PC-3 (cell line): ENCODE measurements around the gene MAD1L1. TPM values are rescaled to one million over a fixed set of nuclear protein-coding genes. Genes with fewer than 3 reads are reported as not detected.

ENCODE experiments used
- ATAC-seq: fragments of 200-7000 bp; cut with Tn5 transposase; 2 replicates; pipeline ENCODE4 v1.9.1; 2020; ENCODE audit warnings: mild to moderate bottlenecking, moderate library complexity
- BruUV-seq: library from RNA; stranded (reverse); fragments of 400-500 nt; replicated peaks from 2 replicates; lab custom pipeline; 2021; lab: Mats Ljungman, UMichigan
- CTCF ChIA-PET: fragments of 300-600 bp; sonication (Branson Sonifier 250); formaldehyde crosslinking; loops from one replicate; lab custom pipeline; 2022; ENCODE audit warnings: antibody characterized with exemption; lab: Charles Lee
- POLR2A ChIA-PET: fragments of 300-600 bp; sonication (Branson Sonifier 250); formaldehyde crosslinking; loops from one replicate; lab custom pipeline; 2022; ENCODE audit warnings: antibody characterized with exemption; ENCODE audit not compliant: unreplicated experiment; lab: Charles Lee
- DNase-seq: peaks from one replicate; pipeline ENCODE4 v3.0.0-alpha.2; 2015
- H2AFZ ChIP-seq: fragments of 300-600 bp; sonication (generic); 2 replicates; pipeline ENCODE4 v1.6.0; 2016; ENCODE audit warnings: antibody characterized with exemption, low read length
- H3F3A ChIP-seq: fragments of 300-600 bp; sonication (generic); one replicate; pipeline ENCODE4 v1.6.0; 2017; ENCODE audit warnings: antibody characterized with exemption, low read length, control low read depth, mild to moderate bottlenecking; ENCODE audit not compliant: unreplicated experiment
- H3K27ac ChIP-seq: fragments of 300-600 bp; sonication (generic); 2 replicates; pipeline ENCODE4 v1.5.1; 2016; ENCODE audit warnings: mild to moderate bottlenecking, low read length
- H3K27me3 ChIP-seq: fragments of 300-600 bp; sonication (generic); 2 replicates; pipeline ENCODE4 v1.6.1; 2016; ENCODE audit warnings: low read length, mixed read lengths
- H3K36me3 ChIP-seq: fragments of 300-600 bp; sonication (generic); 2 replicates; pipeline ENCODE4 v1.6.1; 2016; ENCODE audit warnings: low read depth, mixed run types, low read length, mixed read lengths
- H3K4me1 ChIP-seq: fragments of 300-600 bp; sonication (generic); 2 replicates; pipeline ENCODE4 v1.5.1; 2016; ENCODE audit warnings: low read length; ENCODE audit not compliant: insufficient read depth
- H3K4me2 ChIP-seq: fragments of 300-600 bp; sonication (generic); 2 replicates; pipeline ENCODE4 v1.6.0; 2016; ENCODE audit warnings: low read length
- H3K4me3 ChIP-seq: fragments of 300-600 bp; sonication (generic); 2 replicates; pipeline ENCODE4 v1.5.1; 2016; ENCODE audit warnings: mild to moderate bottlenecking, low read length, mixed read lengths
- H3K79me2 ChIP-seq: fragments of 300-600 bp; sonication (generic); 2 replicates; pipeline ENCODE4 v1.6.1; 2017; ENCODE audit warnings: low read length, mixed read lengths
- H3K9ac ChIP-seq: fragments of 300-600 bp; sonication (generic); 2 replicates; pipeline ENCODE4 v1.6.0; 2016; ENCODE audit warnings: mild to moderate bottlenecking, low read length
- H3K9me2 ChIP-seq: fragments of 300-600 bp; sonication (generic); replicated peaks from 2 replicates; pipeline ENCODE4 v1.6.1; 2016; ENCODE audit warnings: mixed run types, low read length, mixed read lengths
- H3K9me3 ChIP-seq: fragments of 300-600 bp; sonication (generic); 2 replicates; pipeline ENCODE4 v1.6.1; 2016; ENCODE audit warnings: low read length, mixed read lengths
- H4K20me1 ChIP-seq: fragments of 300-600 bp; sonication (generic); 2 replicates; pipeline ENCODE4 v1.6.1; 2016; ENCODE audit warnings: low read length, mixed read lengths
- EZH2 ChIP-seq: fragments of 300-600 bp; sonication (generic); IDR thresholded peaks from one replicate; pipeline ENCODE4 v1.6.1; 2017; ENCODE audit warnings: antibody characterized with exemption, mild to moderate bottlenecking, low read length; ENCODE audit not compliant: unreplicated experiment
- EZH2phosphoT487 ChIP-seq: fragments of 300-600 bp; sonication (generic); IDR thresholded peaks from 2 replicates; pipeline ENCODE4 v1.6.1; 2018; ENCODE audit warnings: mild to moderate bottlenecking, antibody characterized with exemption, low read length, borderline replicate concordance
- intact Hi-C: fragments of 100-400 bp; cut with micrococcal nuclease; formaldehyde crosslinking; loops from 2 replicates; pipeline ENCODE4 v1.9.0; 2023
- total RNA-seq: library from RNA; depleted of rRNA; stranded (reverse); fragments of >200 nt; gene quantifications from 2 replicates; pipeline ENCODE4 v1.2.3, GENCODE V29; 2014
- TF ChIP-seq, protein P1 (sequence below): fragments of 300-600 bp; sonication (generic); conservative IDR thresholded peaks from 2 replicates; pipeline ENCODE4 v1.5.1; 2017; ENCODE audit warnings: antibody characterized with exemption, low read depth, mild to moderate bottlenecking, low read length

Gene MAD1L1
- total RNA-seq, 1 experiment from 2014 or later: 88.4 TPM

DNA sequence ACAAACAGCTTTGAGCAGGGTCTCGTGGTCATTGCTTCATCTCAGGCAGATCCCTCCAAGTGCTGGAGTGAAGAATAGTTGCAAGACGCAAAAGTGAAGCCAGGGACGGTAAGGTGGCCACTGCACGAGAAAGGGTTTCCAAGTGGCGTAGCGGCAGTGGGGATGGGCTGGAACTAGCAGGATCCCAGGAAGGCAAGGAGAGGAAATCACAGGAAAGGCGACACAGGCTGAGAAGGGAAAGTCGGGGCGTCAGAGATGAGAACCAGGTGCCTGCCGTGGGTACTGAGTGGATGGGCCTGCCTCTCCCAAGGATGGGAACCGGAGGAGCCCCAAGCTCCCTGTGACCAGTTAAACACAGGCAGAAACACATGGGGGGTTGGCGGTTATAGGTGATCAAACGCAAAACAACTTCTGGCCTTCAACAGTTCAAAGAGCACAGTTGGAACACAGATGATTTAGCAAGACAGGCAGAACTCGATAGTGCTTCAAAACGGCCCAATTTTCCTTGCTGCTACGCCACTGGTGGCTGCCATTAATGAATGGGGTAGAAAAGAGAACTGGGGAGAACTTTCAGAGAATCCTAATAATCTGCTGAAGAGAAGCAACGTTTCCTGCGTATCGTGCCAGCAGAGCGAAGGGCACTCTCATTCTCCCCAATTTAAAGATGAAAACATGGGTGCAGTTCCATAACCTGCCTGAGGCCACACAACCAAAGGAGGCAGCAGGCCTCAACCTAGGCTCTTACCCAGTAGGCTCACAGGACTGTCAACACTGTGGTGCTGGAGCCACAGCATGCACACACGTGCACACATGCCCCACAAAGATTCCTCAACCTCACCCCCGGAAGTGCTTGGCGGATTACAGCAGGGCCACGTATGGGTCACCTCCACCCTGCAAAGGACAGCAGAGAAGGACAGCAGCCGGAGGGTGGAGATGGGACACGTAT, 61.9 kb downstream of the MAD1L1 start:
- Histone ChIP-seq H3K9me3 (no peaks in the 10 kb centered on the region), H3F3A (no peaks in the 10 kb centered on the region), H3K27me3 (no peaks in the 10 kb centered on the region), H3K27ac (no peak overlapping the region), H4K20me1 (no peaks in the 10 kb centered on the region), H3K79me2 (0 out of 2 replicates have a peak, but pooled peaks cover 5% of the 10 kb centered on the region), H3K4me2 (no peak overlapping the region), H3K9me2 (no peaks in the 10 kb centered on the region), H3K36me3 (peaks cover 3% of the 10 kb centered on the region; the same call in 1 of the 2 replicates), H3K4me3 (no peak overlapping the region), H3K9ac (no peak overlapping the region), H3K4me1 (peaks cover 23% of the 10 kb centered on the region), H2AFZ (no peak overlapping the region)
- intact Hi-C loops: no loop called here
- BruUV-seq: no TSS peak
- TF ChIP-seq EZH2 (no peak), EZH2phosphoT487 (no peak)
- TF ChIP-seq, protein P1, sequence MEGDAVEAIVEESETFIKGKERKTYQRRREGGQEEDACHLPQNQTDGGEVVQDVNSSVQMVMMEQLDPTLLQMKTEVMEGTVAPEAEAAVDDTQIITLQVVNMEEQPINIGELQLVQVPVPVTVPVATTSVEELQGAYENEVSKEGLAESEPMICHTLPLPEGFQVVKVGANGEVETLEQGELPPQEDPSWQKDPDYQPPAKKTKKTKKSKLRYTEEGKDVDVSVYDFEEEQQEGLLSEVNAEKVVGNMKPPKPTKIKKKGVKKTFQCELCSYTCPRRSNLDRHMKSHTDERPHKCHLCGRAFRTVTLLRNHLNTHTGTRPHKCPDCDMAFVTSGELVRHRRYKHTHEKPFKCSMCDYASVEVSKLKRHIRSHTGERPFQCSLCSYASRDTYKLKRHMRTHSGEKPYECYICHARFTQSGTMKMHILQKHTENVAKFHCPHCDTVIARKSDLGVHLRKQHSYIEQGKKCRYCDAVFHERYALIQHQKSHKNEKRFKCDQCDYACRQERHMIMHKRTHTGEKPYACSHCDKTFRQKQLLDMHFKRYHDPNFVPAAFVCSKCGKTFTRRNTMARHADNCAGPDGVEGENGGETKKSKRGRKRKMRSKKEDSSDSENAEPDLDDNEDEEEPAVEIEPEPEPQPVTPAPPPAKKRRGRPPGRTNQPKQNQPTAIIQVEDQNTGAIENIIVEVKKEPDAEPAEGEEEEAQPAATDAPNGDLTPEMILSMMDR: no peak
- POLR2A ChIA-PET: no interaction called here
- CTCF ChIA-PET: no interaction called here
- ATAC-seq (no peak), DNase-seq (no peak)

DNA sequence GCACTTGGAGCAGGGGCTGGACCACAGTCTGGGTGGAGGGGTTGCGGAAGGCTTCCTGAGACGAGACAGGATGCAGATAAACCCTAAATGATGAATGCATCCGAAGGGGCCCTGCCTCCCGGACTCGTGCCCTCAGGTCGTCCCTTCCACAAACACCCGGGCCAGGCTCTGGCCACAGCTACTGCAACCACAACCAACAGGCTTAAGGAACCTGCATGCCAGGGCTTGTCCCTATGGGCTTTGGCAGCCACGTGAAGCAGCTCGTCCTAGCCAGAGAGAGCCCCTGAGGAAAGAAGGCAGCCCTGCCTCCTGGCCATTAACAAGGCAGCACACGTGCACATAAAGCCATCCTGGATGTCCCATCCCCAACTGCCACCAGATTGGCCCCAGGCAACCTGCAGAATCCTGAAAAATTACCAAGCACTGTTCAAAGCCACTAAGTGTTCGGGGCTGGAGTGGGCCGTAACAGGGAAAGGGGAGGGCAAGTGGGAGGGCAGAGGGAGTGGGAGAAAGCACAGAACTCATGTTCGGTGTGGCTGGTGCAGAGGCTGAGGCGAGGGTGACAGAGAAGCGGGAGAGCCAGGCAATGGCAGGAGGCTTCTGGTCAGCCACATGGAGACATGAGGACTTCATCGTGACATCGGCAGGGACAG, 62.7 kb downstream of the MAD1L1 start:
- Histone ChIP-seq H3K36me3 (peaks cover 3% of the 10 kb centered on the region; the same call in 1 of the 2 replicates), H3K4me3 (no peak overlapping the region), H3K9ac (no peak overlapping the region), H3F3A (no peaks in the 10 kb centered on the region), H3K9me2 (no peaks in the 10 kb centered on the region), H3K27me3 (no peaks in the 10 kb centered on the region), H3K79me2 (0 out of 2 replicates have a peak, but pooled peaks cover 5% of the 10 kb centered on the region), H3K4me1 (peaks cover 15% of the 10 kb centered on the region), H3K27ac (no peak overlapping the region), H2AFZ (no peak overlapping the region), H3K9me3 (no peaks in the 10 kb centered on the region), H3K4me2 (no peak overlapping the region), H4K20me1 (no peaks in the 10 kb centered on the region)
- DNase-seq: no peak
- POLR2A ChIA-PET: interaction anchor here (0.7 kb wide), 1 partner anchor 32 kb away, joined by 3 read pairs; no protein-coding TSS in a partner anchor
- no TSS peak for BruUV-seq
- ATAC-seq: no peak
- TF ChIP-seq EZH2phosphoT487: no peak
- TF ChIP-seq, protein P1: no peak
- no peak for TF ChIP-seq EZH2
- intact Hi-C loops: no loop called here
- CTCF ChIA-PET: no interaction called here
